PC-3 (cell line): Measurements from ENCODE around the gene RBAK. TPM values are rescaled to one million over a fixed set of nuclear protein-coding genes. Genes with fewer than 3 reads are reported as not detected.
"Not testable (repeated sequence)": the region's sequence is repeated elsewhere in the genome, so short reads cannot be mapped to it uniquely, and the experiment has no call there.

Experiments used
- ATAC-seq: fragments of 200-7000 bp; cut with Tn5 transposase; 2 replicates; pipeline ENCODE4 v1.9.1; 2020; ENCODE audit warnings: mild to moderate bottlenecking, moderate library complexity
- BruUV-seq: library from RNA; stranded (reverse); fragments of 400-500 nt; replicated peaks from 2 replicates; lab custom pipeline; 2021; lab: Mats Ljungman, UMichigan
- CTCF ChIA-PET: fragments of 300-600 bp; sonication (Branson Sonifier 250); formaldehyde crosslinking; loops from one replicate; lab custom pipeline; 2022; ENCODE audit warnings: antibody characterized with exemption; lab: Charles Lee
- POLR2A ChIA-PET: fragments of 300-600 bp; sonication (Branson Sonifier 250); formaldehyde crosslinking; loops from one replicate; lab custom pipeline; 2022; ENCODE audit warnings: antibody characterized with exemption; ENCODE audit not compliant: unreplicated experiment; lab: Charles Lee
- DNase-seq: peaks from one replicate; pipeline ENCODE4 v3.0.0-alpha.2; 2015
- H2AFZ ChIP-seq: fragments of 300-600 bp; sonication (generic); 2 replicates; pipeline ENCODE4 v1.6.0; 2016; ENCODE audit warnings: antibody characterized with exemption, low read length
- H3F3A ChIP-seq: fragments of 300-600 bp; sonication (generic); one replicate; pipeline ENCODE4 v1.6.0; 2017; ENCODE audit warnings: antibody characterized with exemption, low read length, control low read depth, mild to moderate bottlenecking; ENCODE audit not compliant: unreplicated experiment
- H3K27ac ChIP-seq: fragments of 300-600 bp; sonication (generic); 2 replicates; pipeline ENCODE4 v1.5.1; 2016; ENCODE audit warnings: mild to moderate bottlenecking, low read length
- H3K27me3 ChIP-seq: fragments of 300-600 bp; sonication (generic); 2 replicates; pipeline ENCODE4 v1.6.1; 2016; ENCODE audit warnings: low read length, mixed read lengths
- H3K36me3 ChIP-seq: fragments of 300-600 bp; sonication (generic); 2 replicates; pipeline ENCODE4 v1.6.1; 2016; ENCODE audit warnings: low read depth, mixed run types, low read length, mixed read lengths
- H3K4me1 ChIP-seq: fragments of 300-600 bp; sonication (generic); 2 replicates; pipeline ENCODE4 v1.5.1; 2016; ENCODE audit warnings: low read length; ENCODE audit not compliant: insufficient read depth
- H3K4me2 ChIP-seq: fragments of 300-600 bp; sonication (generic); 2 replicates; pipeline ENCODE4 v1.6.0; 2016; ENCODE audit warnings: low read length
- H3K4me3 ChIP-seq: fragments of 300-600 bp; sonication (generic); 2 replicates; pipeline ENCODE4 v1.5.1; 2016; ENCODE audit warnings: mild to moderate bottlenecking, low read length, mixed read lengths
- H3K79me2 ChIP-seq: fragments of 300-600 bp; sonication (generic); 2 replicates; pipeline ENCODE4 v1.6.1; 2017; ENCODE audit warnings: low read length, mixed read lengths
- H3K9ac ChIP-seq: fragments of 300-600 bp; sonication (generic); 2 replicates; pipeline ENCODE4 v1.6.0; 2016; ENCODE audit warnings: mild to moderate bottlenecking, low read length
- H3K9me2 ChIP-seq: fragments of 300-600 bp; sonication (generic); replicated peaks from 2 replicates; pipeline ENCODE4 v1.6.1; 2016; ENCODE audit warnings: mixed run types, low read length, mixed read lengths
- H3K9me3 ChIP-seq: fragments of 300-600 bp; sonication (generic); 2 replicates; pipeline ENCODE4 v1.6.1; 2016; ENCODE audit warnings: low read length, mixed read lengths
- H4K20me1 ChIP-seq: fragments of 300-600 bp; sonication (generic); 2 replicates; pipeline ENCODE4 v1.6.1; 2016; ENCODE audit warnings: low read length, mixed read lengths
- CTCF ChIP-seq: fragments of 300-600 bp; sonication (generic); conservative IDR thresholded peaks from 2 replicates; pipeline ENCODE4 v1.5.1; 2017; ENCODE audit warnings: antibody characterized with exemption, low read depth, mild to moderate bottlenecking, low read length
- EZH2 ChIP-seq: fragments of 300-600 bp; sonication (generic); IDR thresholded peaks from one replicate; pipeline ENCODE4 v1.6.1; 2017; ENCODE audit warnings: antibody characterized with exemption, mild to moderate bottlenecking, low read length; ENCODE audit not compliant: unreplicated experiment
- EZH2phosphoT487 ChIP-seq: fragments of 300-600 bp; sonication (generic); IDR thresholded peaks from 2 replicates; pipeline ENCODE4 v1.6.1; 2018; ENCODE audit warnings: mild to moderate bottlenecking, antibody characterized with exemption, low read length, borderline replicate concordance
- intact Hi-C: fragments of 100-400 bp; cut with micrococcal nuclease; formaldehyde crosslinking; loops from 2 replicates; pipeline ENCODE4 v1.9.0; 2023
- total RNA-seq: library from RNA; depleted of rRNA; stranded (reverse); fragments of >200 nt; gene quantifications from 2 replicates; pipeline ENCODE4 v1.2.3, GENCODE V29; 2014

RBAK gene
- total RNA-seq, 1 experiment from 2014 or later, result 7.0 TPM

DNA sequence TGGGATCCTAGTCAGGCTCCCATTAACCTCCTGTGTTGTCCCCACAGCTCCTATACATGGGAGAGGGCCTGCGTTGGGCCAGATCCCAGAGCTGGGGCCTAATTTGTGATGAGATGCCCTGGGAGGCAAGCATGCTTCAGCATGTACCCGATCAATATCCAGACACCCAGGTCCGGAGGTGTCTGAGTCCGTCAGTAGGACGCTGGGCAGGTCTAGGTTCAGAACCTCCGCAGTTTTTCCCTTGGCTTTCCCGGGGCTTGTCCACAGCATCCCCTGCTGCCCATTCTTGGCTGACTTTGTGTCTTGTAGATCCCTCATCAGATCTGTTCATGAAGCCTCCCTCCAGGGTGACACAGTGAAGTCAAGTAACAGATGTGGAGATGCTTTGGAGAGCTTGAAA, 32.7 kb upstream of the RBAK start:
- intact Hi-C loops, result no loop called here

DNA sequence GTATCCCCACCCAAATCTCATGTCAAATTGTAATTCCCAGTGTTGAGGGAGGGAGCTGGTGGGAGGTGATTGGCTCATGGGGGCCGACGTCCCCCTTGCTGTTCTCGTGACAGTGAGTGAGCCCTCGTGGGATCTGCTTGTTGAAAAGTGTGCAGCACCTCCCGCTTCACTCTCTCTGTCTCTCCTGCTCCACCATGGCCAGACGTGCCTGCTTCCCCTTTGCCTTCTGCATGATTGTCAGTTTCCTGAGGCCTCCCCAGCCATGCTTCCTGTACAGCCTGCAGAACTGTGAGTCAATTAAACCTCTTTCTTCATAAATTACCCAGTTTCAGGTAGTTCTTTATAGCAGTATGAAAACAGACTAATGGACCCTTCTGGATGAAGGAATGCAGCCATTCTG, 29.7 kb upstream of the RBAK start:
- DNase-seq, H3K9me3 ChIP-seq, POLR2A ChIA-PET, H3K27ac ChIP-seq, H3K4me1 ChIP-seq, H3K4me2 ChIP-seq, H3K9ac ChIP-seq, intact Hi-C loops, H2AFZ ChIP-seq, H4K20me1 ChIP-seq, H3K27me3 ChIP-seq, H3K79me2 ChIP-seq, ATAC-seq, BruUV-seq, CTCF ChIA-PET, H3F3A ChIP-seq, H3K36me3 ChIP-seq, H3K4me3 ChIP-seq, H3K9me2 ChIP-seq: not testable (repeated sequence)

More for the DNA sequence above, 32.7 kb upstream of the RBAK start:
- Histone ChIP-seq H3F3A (no peaks in the 10 kb centered on the region), H4K20me1 (no peaks in the 10 kb centered on the region), H3K27ac (no peak overlapping the region), H3K4me2 (no peak overlapping the region), H3K4me3 (no peak overlapping the region), H3K79me2 (no peaks in the 10 kb centered on the region), H2AFZ (no peak overlapping the region), H3K9me2 (no peaks in the 10 kb centered on the region), H3K9me3 (no peaks in the 10 kb centered on the region), H3K36me3 (peaks cover 3% of the 10 kb centered on the region; the same call in 1 of the 2 replicates), H3K9ac (no peak overlapping the region), H3K4me1 (no peaks in the 10 kb centered on the region), H3K27me3 (no peaks in the 10 kb centered on the region)
- DNase-seq, result no peak
- no TSS peak for BruUV-seq
- TF ChIP-seq CTCF (no peak), EZH2phosphoT487 (no peak), EZH2 (no peak)
- ChIA-PET CTCF (no interaction called here), POLR2A (no interaction called here)
- ATAC-seq, result no peak

DNA sequence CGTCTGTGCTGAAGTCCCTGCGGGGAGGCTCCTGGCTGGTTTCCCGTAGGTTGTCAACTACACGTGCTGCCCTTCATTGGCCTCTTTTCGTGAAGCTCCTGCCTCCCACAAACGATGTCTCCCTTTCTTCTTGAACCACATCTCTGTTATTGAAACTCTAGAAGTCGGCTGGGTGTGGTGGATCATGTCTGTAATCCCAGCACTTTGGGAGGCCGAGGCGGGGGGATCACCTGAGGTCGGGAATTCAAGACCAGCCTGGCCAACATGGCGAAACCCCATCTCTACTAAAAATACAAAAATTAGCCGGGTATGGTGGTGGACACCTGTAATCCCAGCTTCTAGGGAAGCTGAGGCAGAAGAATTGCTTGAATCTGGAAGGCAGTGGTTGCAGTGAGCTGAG, 28.0 kb upstream of the RBAK start:
- intact Hi-C loops, result not testable (repeated sequence)

GRCh38 chr7:5020098-5020497, 25.6 kb upstream of the RBAK start:
- no peak for DNase-seq
- no peaks in the 10 kb centered on the region for H3K4me1 ChIP-seq
- H3K4me2 ChIP-seq, result no peak overlapping the region
- ATAC-seq, result no peak
- no peaks in the 10 kb centered on the region for H4K20me1 ChIP-seq
- H3K9me2 ChIP-seq, result no peaks in the 10 kb centered on the region
- no peak for TF ChIP-seq CTCF
- TF ChIP-seq EZH2phosphoT487, result no peak
- TF ChIP-seq EZH2, result no peak
- no peaks in the 10 kb centered on the region for H3K36me3 ChIP-seq
- H3K27me3 ChIP-seq, result no peaks in the 10 kb centered on the region
- CTCF ChIA-PET, result no interaction called here
- intact Hi-C loops, result no loop called here
- H3K9me3 ChIP-seq, result no peaks in the 10 kb centered on the region
- POLR2A ChIA-PET, result no interaction called here
- no peak overlapping the region for H2AFZ ChIP-seq
- no peak overlapping the region for H3K27ac ChIP-seq
- H3F3A ChIP-seq, result no peaks in the 10 kb centered on the region
- H3K79me2 ChIP-seq, result no peaks in the 10 kb centered on the region
- H3K9ac ChIP-seq, result no peak overlapping the region
- BruUV-seq, result no TSS peak
- no peak overlapping the region for H3K4me3 ChIP-seq

More for the DNA sequence above, 28.0 kb upstream of the RBAK start:
- H3K79me2 ChIP-seq, H3K4me1 ChIP-seq, H3K9me2 ChIP-seq, H3K9me3 ChIP-seq, CTCF ChIA-PET, POLR2A ChIA-PET, H3K27ac ChIP-seq, H2AFZ ChIP-seq, H3K4me2 ChIP-seq, H3F3A ChIP-seq, H3K4me3 ChIP-seq, H3K36me3 ChIP-seq, H4K20me1 ChIP-seq, BruUV-seq, H3K9ac ChIP-seq, H3K27me3 ChIP-seq, ATAC-seq, DNase-seq: not testable (repeated sequence)

DNA sequence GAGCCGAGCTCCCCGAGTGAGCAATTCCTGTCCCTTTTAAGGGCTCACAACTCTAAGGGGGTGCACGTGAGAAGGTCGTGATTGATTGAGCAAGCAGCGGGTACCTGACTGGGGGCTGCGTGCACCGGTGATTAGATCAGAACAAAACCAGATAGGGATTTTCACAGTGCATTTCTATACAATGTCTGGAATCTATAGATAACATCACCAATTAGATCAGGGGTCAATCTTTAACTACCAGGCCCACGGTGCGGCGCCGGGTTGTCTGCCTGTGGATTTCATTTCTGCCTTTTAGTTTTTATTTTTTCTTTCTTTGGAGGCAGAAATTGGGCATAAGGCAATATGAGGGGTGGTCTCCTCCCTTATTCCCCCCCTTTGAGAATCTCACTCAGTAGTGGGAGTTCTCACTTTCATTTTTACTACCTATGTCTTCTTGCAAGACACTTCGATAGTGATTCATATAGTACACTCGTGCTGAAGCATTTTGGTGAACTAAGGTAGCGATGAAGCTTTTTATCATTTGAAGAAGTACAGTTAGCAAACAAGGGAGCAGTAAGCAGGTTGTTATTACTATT, 24.6 kb upstream of the RBAK start:
- H3K27ac ChIP-seq, POLR2A ChIA-PET, CTCF ChIA-PET, DNase-seq, H3K79me2 ChIP-seq, H3K9me2 ChIP-seq, H3K4me3 ChIP-seq, H3K4me1 ChIP-seq, H3F3A ChIP-seq, BruUV-seq, H3K27me3 ChIP-seq, H3K4me2 ChIP-seq, intact Hi-C loops, H3K9ac ChIP-seq, H3K36me3 ChIP-seq, H4K20me1 ChIP-seq, ATAC-seq, H2AFZ ChIP-seq, H3K9me3 ChIP-seq: not testable (repeated sequence)
